ENCODE results near the gene MMAA. TPM values are rescaled to one million over a fixed set of nuclear protein-coding genes. Genes with fewer than 3 reads are reported as not detected.
"Not testable (repeated sequence)": the region's sequence is repeated elsewhere in the genome, so short reads cannot be mapped to it uniquely, and the experiment has no call there.

MMAA gene
- total RNA-seq, 1 donor from 2014 or later, result 11.3 TPM

- H3K9me3 Mint-ChIP-seq, result peaks cover 15% of the 10 kb centered on the region
- H3K27ac Mint-ChIP-seq, result no peak overlapping the region
- H3K27me3 Mint-ChIP-seq, result peaks cover 13% of the 10 kb centered on the region
- H3K4me1 Mint-ChIP-seq, result no peaks in the 10 kb centered on the region
- DNase-seq, result no peak
- ChIA-PET POLR2A (no interaction called here), CTCF (no interaction called here)
- H3K36me3 Mint-ChIP-seq (ENCODE audit: low read depth), result no peaks in the 10 kb centered on the region
- no peak for ATAC-seq (ENCODE audit: low read depth)
- TF ChIP-seq, protein P1, sequence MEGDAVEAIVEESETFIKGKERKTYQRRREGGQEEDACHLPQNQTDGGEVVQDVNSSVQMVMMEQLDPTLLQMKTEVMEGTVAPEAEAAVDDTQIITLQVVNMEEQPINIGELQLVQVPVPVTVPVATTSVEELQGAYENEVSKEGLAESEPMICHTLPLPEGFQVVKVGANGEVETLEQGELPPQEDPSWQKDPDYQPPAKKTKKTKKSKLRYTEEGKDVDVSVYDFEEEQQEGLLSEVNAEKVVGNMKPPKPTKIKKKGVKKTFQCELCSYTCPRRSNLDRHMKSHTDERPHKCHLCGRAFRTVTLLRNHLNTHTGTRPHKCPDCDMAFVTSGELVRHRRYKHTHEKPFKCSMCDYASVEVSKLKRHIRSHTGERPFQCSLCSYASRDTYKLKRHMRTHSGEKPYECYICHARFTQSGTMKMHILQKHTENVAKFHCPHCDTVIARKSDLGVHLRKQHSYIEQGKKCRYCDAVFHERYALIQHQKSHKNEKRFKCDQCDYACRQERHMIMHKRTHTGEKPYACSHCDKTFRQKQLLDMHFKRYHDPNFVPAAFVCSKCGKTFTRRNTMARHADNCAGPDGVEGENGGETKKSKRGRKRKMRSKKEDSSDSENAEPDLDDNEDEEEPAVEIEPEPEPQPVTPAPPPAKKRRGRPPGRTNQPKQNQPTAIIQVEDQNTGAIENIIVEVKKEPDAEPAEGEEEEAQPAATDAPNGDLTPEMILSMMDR (IDR thresholded peaks at IDR 0.05), result no peak
- intact Hi-C loops (cut with micrococcal nuclease), result no loop called here
- no peak overlapping the region for H3K4me3 Mint-ChIP-seq
Measured at GRCh38 chr4:145680902-145681301, 61.7 kb downstream of the MMAA start.

DNA sequence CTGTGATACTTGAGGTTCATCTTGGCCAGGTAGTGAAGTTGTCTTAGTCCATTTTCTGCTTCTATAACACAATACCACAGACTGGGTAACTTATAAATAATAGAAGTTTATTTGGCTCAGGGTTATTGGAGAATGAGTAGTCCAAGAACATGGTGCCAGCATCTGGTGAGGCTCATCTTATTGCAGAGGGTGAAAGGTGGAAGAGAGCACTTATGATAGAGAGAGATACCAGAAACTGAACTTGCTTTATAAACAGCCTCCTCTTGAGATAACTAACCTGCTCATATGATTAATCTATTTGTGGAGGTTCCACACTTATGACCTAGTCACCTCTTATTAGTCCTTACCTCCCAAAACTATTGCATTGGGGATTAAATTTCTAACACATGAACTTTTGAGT is 62.3 kb downstream of the MMAA start:
- no peaks in the 10 kb centered on the region for H3K4me1 Mint-ChIP-seq
- POLR2A ChIA-PET, result no interaction called here
- intact Hi-C loops (cut with micrococcal nuclease), result no loop called here
- TF ChIP-seq, protein P1 (IDR thresholded peaks at IDR 0.05), result no peak
- DNase-seq (no peak), ATAC-seq (ENCODE audit: low read depth) (no peak)
- H3K9me3 Mint-ChIP-seq, result peaks cover 14% of the 10 kb centered on the region
- no peak overlapping the region for H3K27ac Mint-ChIP-seq
- CTCF ChIA-PET, result no interaction called here
- H3K4me3 Mint-ChIP-seq, result no peak overlapping the region
- no peaks in the 10 kb centered on the region for H3K36me3 Mint-ChIP-seq (ENCODE audit: low read depth)
- H3K27me3 Mint-ChIP-seq, result peaks cover 13% of the 10 kb centered on the region

- peaks cover 10% of the 10 kb centered on the region for H3K9me3 Mint-ChIP-seq
- ATAC-seq (ENCODE audit: low read depth), result no peak
- CTCF ChIA-PET, result no interaction called here
- H3K4me1 Mint-ChIP-seq, result no peaks in the 10 kb centered on the region
- no peaks in the 10 kb centered on the region for H3K36me3 Mint-ChIP-seq (ENCODE audit: low read depth)
- DNase-seq, result no peak
- peaks cover 13% of the 10 kb centered on the region for H3K27me3 Mint-ChIP-seq
- TF ChIP-seq, protein P1 (IDR thresholded peaks at IDR 0.05), result no peak
- intact Hi-C loops (cut with micrococcal nuclease), result no loop called here
- H3K4me3 Mint-ChIP-seq, result no peak overlapping the region
- no peak overlapping the region for H3K27ac Mint-ChIP-seq
- POLR2A ChIA-PET, result no interaction called here
Measured at GRCh38 chr4:145681956-145682355, 62.8 kb downstream of the MMAA start.

DNA sequence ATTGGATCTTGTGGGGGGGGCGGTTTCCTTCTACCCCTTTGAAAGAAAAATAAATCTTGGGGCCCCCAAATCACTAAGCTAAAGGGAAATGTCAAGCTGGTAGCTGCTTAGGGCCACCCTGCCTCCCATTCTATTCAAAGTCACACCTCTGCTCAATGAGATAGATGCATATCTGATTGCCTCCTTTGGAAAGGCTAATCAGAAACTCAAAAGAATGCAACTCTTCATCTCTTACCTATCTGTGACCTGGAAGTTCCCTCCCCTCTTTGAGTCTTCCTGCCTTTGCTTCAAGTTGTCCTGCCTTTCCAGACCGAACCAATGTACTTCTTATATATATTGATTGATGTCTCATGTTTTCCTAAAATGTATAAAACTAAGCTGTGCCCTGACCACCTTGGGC is 67.8 kb downstream of the MMAA start:
- H3K4me1 Mint-ChIP-seq, result no peaks in the 10 kb centered on the region
- H3K36me3 Mint-ChIP-seq (ENCODE audit: low read depth), result no peaks in the 10 kb centered on the region
- H3K9me3 Mint-ChIP-seq, result peaks cover 12% of the 10 kb centered on the region
- no peak overlapping the region for H3K27ac Mint-ChIP-seq
- no peak for ATAC-seq (ENCODE audit: low read depth)
- H3K4me3 Mint-ChIP-seq, result no peak overlapping the region
- ChIA-PET POLR2A (no interaction called here), CTCF (no interaction called here)
- DNase-seq, result no peak
- peaks cover 10% of the 10 kb centered on the region for H3K27me3 Mint-ChIP-seq
- intact Hi-C loops (cut with micrococcal nuclease), result no loop called here
- TF ChIP-seq, protein P1 (IDR thresholded peaks at IDR 0.05), result no peak

DNA sequence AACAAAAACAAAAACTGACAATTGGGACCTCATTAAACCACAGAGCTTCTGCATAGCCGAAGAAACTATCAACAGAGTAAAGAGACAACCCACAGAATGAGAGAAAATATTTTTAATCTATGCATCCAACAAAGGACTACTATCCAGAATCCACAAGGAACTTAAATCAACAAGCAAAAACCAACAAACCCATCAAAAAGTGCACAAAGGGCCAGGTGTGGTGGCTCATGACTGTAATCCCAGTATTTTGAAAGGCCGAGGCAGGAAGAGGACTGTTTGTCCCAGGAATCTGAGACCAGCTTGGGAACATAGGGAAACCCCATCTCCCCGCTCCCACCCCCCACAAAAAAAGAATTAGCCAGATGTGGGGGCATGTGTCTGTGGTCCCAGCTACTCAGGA is 71.4 kb downstream of the MMAA start:
- ATAC-seq (ENCODE audit: low read depth), result no peak
- CTCF ChIA-PET, result no interaction called here

GRCh38 chr4:145691416-145691815 is 72.2 kb downstream of the MMAA start:
- POLR2A ChIA-PET; ATAC-seq (ENCODE audit: low read depth); H3K4me1 Mint-ChIP-seq; H3K27ac Mint-ChIP-seq; H3K36me3 Mint-ChIP-seq (ENCODE audit: low read depth); DNase-seq; H3K4me3 Mint-ChIP-seq; H3K27me3 Mint-ChIP-seq; intact Hi-C loops (cut with micrococcal nuclease); CTCF ChIA-PET: not testable (repeated sequence)
- peaks cover 22% of the 10 kb centered on the region for H3K9me3 Mint-ChIP-seq

More for the DNA sequence above, 71.4 kb downstream of the MMAA start:
- DNase-seq, result no peak
- no peaks in the 10 kb centered on the region for H3K4me1 Mint-ChIP-seq
- H3K9me3 Mint-ChIP-seq, result peaks cover 20% of the 10 kb centered on the region
- no peak overlapping the region for H3K4me3 Mint-ChIP-seq
- peaks cover 6% of the 10 kb centered on the region for H3K27me3 Mint-ChIP-seq
- no peak overlapping the region for H3K27ac Mint-ChIP-seq
- POLR2A ChIA-PET, result no interaction called here
- intact Hi-C loops (cut with micrococcal nuclease), result no loop called here
- TF ChIP-seq, protein P1 (IDR thresholded peaks at IDR 0.05), result no peak
- no peaks in the 10 kb centered on the region for H3K36me3 Mint-ChIP-seq (ENCODE audit: low read depth)

Measured in activated B cell treated with CpG ODN at 0.5 μM for 24 hours (primary cell).